Measurements from ENCODE around the gene UPK1B.

DNA sequence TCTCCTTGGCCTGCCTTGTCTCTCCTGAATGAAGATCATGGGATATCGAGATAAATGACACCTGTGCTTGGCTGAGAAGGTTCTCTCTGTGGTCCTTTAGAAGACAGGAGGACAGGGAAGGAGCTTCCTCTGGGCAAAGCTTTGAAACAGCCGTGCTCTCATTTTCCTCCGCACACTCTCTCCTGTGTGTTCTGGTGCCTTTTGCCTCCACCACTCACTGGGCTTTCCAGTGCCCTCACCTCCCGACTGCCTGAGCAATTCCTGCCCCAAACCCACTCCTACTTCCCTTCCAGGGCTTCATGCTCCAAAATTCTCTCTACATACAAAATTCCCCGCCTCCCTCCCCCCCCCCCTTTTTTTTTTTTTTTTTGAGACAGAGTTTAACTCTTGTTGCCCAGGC, 32.3 kb downstream of the UPK1B start:
- TF ChIP-seq POLR2A (IDR thresholded peaks at IDR 0.05), result no peak
- TF ChIP-seq, protein P1, sequence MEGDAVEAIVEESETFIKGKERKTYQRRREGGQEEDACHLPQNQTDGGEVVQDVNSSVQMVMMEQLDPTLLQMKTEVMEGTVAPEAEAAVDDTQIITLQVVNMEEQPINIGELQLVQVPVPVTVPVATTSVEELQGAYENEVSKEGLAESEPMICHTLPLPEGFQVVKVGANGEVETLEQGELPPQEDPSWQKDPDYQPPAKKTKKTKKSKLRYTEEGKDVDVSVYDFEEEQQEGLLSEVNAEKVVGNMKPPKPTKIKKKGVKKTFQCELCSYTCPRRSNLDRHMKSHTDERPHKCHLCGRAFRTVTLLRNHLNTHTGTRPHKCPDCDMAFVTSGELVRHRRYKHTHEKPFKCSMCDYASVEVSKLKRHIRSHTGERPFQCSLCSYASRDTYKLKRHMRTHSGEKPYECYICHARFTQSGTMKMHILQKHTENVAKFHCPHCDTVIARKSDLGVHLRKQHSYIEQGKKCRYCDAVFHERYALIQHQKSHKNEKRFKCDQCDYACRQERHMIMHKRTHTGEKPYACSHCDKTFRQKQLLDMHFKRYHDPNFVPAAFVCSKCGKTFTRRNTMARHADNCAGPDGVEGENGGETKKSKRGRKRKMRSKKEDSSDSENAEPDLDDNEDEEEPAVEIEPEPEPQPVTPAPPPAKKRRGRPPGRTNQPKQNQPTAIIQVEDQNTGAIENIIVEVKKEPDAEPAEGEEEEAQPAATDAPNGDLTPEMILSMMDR (IDR thresholded peaks at IDR 0.05), result no peak
